Measurements from ENCODE around the gene ASB6.

DNA sequence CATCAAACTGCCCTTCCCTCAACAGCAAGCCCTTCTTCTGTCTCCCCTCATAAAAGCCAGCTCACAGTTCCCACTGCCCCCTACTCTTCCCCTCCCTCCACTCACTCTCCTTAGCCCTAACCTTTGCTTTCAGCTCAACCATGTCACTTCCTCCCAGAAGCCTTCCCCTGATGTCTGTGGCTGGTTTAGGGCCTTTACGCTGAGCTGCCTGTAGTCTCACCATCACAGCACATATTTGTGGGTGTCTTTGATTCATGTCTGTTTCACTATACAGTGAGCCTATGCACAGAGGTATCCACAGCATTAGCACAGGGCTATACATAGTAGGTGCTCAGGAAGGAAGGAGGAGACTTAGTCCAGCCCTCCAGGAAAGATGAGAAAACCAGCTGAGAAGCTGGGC is 55.7 kb downstream of the ASB6 start:
- TF ChIP-seq POLR2AphosphoS5 (IDR thresholded peaks at IDR 0.05) = no peak
- TF ChIP-seq, protein P1, sequence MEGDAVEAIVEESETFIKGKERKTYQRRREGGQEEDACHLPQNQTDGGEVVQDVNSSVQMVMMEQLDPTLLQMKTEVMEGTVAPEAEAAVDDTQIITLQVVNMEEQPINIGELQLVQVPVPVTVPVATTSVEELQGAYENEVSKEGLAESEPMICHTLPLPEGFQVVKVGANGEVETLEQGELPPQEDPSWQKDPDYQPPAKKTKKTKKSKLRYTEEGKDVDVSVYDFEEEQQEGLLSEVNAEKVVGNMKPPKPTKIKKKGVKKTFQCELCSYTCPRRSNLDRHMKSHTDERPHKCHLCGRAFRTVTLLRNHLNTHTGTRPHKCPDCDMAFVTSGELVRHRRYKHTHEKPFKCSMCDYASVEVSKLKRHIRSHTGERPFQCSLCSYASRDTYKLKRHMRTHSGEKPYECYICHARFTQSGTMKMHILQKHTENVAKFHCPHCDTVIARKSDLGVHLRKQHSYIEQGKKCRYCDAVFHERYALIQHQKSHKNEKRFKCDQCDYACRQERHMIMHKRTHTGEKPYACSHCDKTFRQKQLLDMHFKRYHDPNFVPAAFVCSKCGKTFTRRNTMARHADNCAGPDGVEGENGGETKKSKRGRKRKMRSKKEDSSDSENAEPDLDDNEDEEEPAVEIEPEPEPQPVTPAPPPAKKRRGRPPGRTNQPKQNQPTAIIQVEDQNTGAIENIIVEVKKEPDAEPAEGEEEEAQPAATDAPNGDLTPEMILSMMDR (IDR thresholded peaks at IDR 0.05) = no peak

Measured in stomach (tissue), 4 donors.